GM12864 (cell line): ENCODE data around the gene ZFP82.

Source experiments
- DNase-seq: peaks from one replicate; pipeline ENCODE4 v3.0.0-alpha.2; 2011; ENCODE audit warnings: low read depth
- H3K4me3 ChIP-seq: 2 replicates; pipeline ENCODE4 v1.5.1; 2011; ENCODE audit warnings: mild to moderate bottlenecking, low read depth, low read length, control low read depth
- CTCF ChIP-seq: IDR thresholded peaks from 2 replicates; pipeline ENCODE4 v1.5.1; 2011; ENCODE audit warnings: low read depth, mild to moderate bottlenecking, moderate library complexity, low read length, control low read depth, inconsistent platforms; ENCODE audit errors: missing control alignments

The ZFP82 gene

DNA sequence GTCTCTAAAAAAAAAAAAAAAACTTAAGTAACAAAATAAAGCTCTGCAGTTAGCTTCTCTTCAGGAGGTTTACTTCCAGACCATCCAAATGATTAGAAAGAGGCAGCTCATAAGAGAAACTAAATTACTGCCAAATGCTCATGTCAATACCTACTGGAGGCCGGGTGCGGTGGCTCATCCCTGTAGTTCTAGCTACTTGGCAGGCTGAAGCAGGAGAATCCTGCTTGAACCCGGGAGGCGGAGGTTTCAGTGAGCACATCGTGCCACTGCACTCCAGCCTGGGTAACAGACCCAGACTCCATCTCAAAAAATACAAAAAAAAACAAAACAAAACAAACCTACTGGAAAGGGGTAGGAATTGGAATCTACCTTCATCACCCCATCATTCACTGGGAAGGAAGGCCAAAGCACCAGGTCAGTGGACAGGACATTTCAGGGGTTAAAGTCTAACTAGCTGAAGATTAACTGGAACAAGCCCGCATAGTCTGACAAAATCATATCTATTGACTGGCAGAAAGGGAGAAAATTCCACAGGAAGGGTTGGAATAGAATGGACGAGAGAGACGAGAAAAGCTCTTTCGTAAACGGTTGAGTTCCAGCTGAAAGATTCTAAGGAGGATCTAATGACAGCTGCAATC is 40.8 kb downstream of the ZFP82 start:
- peak overlapping the region; percentile 69; the same call in 1 of the 2 replicates for H3K4me3 ChIP-seq
- no peak for DNase-seq
- TF ChIP-seq CTCF: no peak

- DNase-seq: no peak
- no peak for TF ChIP-seq CTCF
- H3K4me3 ChIP-seq: no peak overlapping the region
Observed at GRCh38 chr19:36373638-36374156, 44.7 kb downstream of the ZFP82 start.

- no peak for TF ChIP-seq CTCF
- no peak for DNase-seq
Observed at GRCh38 chr19:36371886-36372285, 46.6 kb downstream of the ZFP82 start.

DNA sequence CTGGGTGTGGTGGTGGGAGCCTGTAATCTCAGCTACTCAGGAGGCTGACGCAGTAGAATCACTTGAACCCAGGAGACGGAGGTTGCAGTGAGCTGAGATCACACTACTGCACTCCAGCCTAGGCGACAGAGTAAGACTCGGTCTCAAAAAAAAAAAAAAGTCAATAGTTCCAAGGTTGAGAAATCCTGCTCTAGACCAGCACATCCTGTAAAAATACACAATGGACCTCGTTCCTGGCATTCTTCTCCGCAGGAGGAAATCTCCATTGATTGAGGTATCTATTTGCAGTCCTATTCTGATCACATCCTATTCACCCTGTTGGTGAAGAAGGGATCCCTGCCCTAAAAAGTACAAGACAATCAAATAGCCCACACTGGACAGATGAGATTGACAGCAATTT is 54.6 kb downstream of the ZFP82 start:
- DNase-seq: no peak
- no peak overlapping the region for H3K4me3 ChIP-seq
- TF ChIP-seq CTCF: no peak

More at GRCh38 chr19:36371886-36372285, 46.6 kb downstream of the ZFP82 start:
- H3K4me3 ChIP-seq: no peak overlapping the region
